Right renal pelvis (tissue), 4 donors: ENCODE measurements around the gene COPA. TPM values are rescaled to one million over a fixed set of nuclear protein-coding genes. Genes with fewer than 3 reads are reported as not detected.
"Not testable (repeated sequence)": the region's sequence is repeated elsewhere in the genome, so short reads cannot be mapped to it uniquely, and the experiment has no call there.

Experiments
- DNase-seq, 4 donors: peaks; one replicate each; pipeline ENCODE4 v3.0.0-alpha.2; 2013; ENCODE audit warnings: low read depth in 4 of 4, low spot score in 3 of 4, missing footprints in 1 of 4
- polyA plus RNA-seq, 4 donors: library from polyadenylated mRNA; unstranded; fragments of 120-200 nt; gene quantifications; one replicate each; pipeline ENCODE4 v1.2.1, GENCODE V29; 2013; ENCODE audit not compliant: insufficient read length in 4 of 4

COPA gene
- polyA plus RNA-seq = 100 to 1,000 TPM; 145 to 157 (median 153) TPM

DNA sequence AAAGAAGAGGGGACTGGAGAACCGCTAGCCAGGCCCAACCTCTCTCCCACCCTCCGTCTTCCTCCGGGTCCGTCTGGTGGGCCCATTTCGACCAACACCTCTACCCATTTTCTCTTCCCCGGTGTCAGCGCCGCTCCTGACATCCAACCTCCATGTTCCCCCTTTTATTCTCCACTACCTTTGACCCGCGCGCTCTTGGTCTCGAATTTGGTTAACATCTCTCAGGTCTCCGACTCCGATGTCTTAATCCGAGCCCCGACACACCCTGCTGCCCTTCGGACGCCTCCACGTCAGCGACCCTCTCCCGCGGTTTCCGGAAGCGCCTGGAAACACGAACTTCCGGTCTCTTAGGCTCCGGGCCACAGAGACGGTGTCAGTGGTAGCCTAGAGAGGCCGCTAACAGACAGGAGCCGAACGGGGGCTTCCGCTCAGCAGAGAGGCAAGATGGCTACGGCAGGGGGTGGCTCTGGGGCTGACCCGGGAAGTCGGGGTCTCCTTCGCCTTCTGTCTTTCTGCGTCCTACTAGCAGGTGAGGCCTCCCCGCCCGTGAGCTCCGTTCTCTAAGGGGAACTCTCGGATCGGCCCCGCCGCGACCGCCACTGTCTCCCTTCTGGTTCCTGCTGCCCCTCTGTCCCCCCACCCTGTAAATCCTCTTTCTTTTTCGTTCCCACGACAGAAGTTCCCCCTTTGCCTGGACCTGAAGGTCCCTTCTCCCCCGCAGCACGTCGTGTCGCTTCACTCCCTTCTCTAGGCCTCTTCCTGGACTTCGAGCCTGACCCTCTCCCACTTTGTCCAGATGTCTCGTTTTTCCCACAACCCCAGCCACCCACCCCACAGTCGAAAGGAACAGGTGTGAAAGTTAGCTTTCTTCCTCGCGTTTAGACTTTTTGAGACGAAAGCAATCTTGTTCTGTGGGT is at the start of gene COPA, which contains the start of gene NCSTN:
Gene COPA (minus strand): TSS at position 298 of the 917 bp plus-strand sequence. CDS start 80 bp downstream, at position 218.
Gene NCSTN (plus strand): TSS at position 431 of the 917 bp plus-strand sequence. CDS start 14 bp downstream, at position 445.
- peak; percentile 82 to 92 (median 91) for DNase-seq

DNA sequence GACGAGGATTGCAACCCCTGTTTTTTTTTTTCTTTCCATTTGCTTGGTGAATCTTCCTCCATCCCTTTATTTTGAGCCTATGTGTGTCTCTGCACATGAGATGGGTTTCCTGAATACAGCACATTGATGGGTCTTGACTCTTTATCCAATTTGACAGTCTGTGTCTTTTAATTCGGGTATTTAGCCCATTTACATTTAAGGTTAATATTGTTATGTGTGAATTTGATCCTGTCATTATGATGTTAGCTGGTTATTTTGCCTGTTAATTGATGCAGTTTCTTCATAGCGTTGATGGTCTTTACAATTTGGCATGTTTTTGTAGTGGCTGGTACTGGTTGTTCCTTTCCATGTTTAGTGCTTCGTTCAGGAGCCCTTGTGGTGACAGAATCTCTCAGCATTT is 45.4 kb upstream of the COPA start:
- not testable (repeated sequence) for DNase-seq

DNA sequence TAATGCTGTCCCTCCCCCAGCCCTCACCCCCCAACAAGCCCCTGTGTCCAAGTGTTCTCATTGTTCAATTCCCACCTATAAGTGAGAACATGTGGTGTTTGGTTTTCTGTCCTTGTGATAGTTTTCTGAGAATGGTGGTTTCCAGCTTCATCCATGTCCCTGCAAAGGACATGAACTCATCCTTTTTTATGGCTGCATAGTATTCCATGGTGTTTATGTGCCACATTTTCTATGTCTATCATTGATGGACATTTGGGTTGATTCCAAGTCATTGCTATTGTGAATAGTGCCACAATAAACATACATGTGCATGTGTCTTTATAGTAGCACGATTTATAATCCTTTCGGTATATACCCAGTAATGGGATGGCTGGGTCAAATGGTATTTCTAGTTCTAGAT is 41.8 kb upstream of the COPA start:
- not testable (repeated sequence) for DNase-seq

DNA sequence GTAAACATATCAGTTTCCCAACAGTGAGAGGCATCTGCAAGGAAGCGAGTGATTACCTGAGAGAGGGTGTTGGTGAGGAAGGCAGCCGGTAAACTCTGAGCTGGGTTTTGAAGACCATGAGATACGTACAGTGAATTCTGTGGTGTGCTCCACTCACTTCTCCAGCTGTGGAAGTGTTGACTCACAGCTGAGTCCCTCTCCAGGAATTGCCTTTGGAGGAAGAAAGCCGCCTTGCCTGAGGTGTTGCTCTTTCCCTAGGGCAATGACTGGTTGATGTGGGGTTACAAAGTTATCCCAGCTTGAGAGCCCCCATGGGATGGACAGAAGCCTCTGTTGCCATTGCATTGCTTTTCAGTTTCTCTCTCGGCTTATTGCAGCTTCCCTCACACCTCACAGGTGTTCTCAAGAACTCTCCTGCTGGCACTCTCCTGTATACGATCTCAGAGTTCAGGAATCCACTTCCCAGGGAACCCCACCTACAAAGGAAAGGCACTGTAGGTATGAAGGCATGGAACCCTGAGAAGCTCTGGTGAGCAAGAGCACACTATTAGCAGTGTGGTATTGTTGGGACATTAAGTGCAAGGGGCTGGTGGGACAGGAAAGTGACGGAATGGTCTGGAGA is 34.6 kb upstream of the COPA start:
- DNase-seq = no peak

DNA sequence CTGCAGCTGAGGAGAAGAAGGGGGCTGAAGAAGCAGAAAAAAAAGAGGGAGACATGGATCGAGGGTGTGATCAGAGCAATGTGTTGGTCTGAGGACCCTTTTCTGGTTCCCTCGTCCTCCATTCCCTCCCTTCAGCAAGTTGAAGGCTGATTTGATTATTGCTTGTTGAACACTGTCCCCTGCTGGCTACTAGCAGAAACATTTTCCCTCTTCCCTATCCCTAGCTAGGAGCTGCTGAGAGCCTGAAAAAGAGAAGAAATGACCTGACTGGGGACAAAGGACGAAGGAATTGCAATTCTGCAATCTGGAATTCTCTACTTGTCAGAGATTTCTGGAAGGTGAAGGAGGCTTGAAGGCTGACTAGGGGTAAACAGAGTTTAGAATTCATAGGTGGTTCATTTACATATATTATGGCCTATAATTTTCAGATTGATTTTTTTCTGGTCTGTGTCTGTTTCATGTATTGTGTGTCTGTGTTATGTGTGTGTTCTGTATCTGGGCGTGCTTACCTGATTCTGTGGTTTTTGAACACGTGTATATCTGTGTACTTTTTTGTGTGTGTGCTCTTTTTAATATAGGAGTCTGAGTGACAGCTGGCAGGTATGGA is 33.6 kb upstream of the COPA start:
- DNase-seq = peak in 2 of 4 donors; percentile 28 to 33

DNA sequence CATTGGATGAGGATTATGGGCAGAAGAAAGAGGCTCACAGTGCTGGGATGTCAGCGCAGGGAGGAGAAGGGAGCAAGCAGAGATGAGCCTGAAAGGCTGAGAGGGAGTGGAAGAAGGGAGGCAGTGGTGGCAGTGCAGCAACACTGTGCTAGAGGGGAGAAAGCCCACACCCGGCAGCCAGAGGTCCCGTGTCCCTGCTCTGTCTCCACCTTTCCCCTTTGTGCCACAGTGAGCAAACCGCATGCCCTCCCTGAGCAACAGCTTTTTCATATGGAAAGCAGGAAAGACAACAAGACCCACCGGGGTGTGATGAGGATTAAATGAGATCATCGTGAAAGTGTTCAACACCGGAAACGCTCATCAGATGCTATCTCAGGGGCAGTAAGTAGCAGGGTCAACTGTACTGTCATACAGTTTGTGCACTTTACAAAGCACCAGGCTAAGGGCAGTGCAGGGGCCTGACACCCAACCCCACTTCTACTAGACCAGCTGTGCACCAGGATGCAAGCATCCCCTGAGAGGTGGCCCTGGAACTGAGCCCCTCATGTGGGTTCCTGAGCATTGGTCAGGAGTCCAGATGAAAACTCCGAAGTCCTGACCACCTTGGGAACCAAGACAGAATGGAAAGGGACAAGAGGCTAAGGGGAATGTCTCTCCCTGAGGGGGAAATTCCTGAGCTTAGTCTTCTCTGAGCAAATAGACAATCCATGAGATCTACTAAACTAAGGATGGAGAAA is 32.9 kb upstream of the COPA start:
- no peak for DNase-seq

DNA sequence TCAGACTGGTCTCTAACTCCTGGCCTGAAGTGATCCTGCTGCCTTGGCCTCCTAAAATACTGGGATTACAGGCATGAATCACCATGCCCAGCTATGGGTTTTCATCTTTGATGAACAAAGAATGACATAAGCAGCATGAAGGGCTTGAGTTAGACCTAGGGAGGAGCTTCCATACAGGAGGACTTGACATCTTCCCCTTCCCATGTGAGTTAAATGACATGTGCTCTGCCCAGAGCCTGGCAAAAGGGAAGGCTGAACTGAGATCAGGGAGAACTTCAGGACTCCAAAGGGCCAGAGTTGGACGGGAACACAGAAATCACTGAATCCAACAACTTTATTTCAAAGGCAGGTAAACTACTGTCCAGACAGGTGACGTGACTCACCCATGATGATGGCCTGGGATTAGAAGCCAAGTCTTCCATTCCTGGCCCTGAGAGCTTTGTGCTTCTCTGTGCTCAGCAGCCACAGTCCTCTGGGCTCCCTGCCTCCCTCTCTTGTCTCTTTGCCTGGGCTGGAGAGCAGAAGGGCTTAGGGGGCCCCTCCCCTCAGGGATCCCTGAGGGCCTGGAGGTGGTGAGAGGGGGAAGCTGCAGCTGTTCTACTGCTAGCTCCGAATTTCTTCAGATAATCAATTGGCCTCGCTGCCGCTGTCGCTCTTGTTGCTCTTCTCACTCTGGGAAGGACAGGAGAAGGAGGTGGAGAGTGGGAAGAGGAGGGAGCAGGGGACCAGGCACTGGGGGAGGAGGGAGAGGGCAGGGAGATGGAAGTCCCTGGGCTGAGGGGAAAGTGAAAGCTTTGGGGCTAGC is 31.5 kb upstream of the COPA start:
- DNase-seq = no peak

DNA sequence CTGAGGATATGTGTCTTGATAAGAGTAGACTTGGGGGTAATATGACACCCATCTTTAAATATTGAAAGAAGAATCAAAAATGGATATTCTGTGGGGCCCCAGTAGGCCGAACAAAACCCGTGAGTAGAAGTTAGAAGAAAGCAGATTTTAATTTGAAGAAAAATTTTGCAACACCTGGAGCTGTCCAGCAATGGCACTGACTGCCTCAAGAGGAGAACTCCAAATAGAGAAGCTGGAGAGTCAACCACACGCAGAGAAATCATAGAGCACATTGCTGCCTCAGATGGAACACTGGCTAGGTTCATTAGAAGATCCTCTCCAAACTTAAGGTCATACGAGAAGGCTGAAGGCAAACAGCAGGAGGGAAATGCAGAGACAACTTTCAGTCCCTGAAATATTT is 30.6 kb upstream of the COPA start:
- no peak for DNase-seq

DNA sequence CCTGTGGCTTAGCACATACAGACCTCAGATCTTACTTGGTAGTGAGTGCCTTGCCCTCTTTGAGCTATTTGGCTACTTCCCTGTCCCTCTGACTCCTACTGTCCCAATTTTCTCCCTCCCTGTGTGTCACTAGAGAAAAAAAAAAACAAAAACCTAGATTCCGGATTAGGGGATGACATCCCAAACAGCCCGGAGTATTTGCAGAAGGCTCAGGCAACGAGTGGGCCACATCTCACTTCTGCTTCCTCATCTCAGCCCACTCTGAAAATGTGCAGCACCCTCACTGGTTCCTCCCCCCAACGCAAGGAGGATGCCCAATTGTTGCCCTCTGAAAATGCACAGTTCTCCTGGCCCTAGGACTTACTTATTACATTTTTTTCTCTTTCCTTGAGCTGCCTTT is 28.7 kb upstream of the COPA start:
- no peak for DNase-seq

DNA sequence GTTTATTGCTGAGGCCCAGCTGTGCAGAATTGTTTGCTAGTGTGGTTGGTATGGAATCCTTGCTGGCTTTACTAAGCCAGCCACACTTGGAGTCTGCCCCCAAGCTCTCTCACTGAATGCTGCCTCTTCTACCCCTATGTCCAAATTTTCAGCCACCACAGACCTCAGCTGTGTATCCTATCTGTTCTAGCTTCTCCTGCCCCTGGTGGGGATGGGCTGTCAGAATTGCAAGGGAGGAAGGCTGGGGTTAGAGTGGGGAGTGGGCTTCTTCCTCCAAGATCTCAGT is 28.2 kb upstream of the COPA start:
- DNase-seq = no peak

DNA sequence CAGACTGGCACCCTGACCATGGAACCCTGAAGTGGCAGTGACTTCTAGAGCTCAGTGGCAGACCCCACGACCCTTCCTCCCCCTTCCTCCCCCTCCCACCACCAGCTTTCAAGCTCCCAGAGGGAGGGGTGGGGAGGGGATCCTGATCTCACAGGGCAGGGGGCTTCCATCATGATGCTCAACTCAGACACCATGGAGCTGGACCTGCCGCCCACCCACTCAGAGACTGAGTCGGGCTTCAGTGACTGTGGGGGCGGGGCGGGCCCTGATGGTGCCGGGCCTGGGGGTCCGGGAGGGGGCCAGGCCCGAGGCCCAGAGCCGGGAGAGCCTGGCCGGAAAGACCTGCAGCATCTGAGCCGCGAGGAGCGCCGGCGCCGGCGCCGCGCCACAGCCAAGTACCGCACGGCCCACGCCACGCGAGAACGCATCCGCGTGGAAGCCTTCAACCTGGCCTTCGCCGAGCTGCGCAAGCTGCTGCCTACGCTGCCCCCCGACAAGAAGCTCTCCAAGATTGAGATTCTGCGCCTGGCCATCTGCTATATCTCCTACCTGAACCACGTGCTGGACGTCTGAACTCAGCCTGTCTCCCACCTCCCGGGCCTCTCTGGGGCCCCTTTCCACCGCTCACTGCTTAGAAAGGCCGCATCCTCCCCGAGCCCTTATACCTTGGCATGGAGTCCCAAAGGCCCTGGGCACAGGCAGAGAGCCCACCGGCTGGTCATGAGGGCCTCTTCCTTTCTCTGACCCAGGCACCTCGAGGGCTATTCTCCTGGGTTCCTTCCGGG is 27.7 kb upstream of the COPA start:
- no peak for DNase-seq

DNA sequence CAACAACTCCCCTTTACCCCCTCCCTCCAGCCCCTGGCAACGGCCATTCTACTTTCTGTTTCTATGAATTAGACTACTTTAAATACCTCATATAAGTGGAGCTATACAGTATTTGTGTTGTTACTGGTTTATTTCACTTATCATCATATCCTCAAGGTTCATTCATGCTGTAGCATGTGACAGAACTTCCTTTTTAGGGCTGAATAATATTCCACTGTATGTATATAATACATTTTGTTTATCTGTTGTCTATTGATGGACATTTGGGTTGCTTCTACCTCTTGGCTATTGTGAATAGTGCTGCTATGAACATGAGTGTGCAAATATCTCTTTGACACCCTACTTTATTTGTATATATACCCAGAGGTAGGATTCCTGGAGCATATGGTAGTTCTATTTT is 26.0 kb upstream of the COPA start:
- DNase-seq = no peak

DNA sequence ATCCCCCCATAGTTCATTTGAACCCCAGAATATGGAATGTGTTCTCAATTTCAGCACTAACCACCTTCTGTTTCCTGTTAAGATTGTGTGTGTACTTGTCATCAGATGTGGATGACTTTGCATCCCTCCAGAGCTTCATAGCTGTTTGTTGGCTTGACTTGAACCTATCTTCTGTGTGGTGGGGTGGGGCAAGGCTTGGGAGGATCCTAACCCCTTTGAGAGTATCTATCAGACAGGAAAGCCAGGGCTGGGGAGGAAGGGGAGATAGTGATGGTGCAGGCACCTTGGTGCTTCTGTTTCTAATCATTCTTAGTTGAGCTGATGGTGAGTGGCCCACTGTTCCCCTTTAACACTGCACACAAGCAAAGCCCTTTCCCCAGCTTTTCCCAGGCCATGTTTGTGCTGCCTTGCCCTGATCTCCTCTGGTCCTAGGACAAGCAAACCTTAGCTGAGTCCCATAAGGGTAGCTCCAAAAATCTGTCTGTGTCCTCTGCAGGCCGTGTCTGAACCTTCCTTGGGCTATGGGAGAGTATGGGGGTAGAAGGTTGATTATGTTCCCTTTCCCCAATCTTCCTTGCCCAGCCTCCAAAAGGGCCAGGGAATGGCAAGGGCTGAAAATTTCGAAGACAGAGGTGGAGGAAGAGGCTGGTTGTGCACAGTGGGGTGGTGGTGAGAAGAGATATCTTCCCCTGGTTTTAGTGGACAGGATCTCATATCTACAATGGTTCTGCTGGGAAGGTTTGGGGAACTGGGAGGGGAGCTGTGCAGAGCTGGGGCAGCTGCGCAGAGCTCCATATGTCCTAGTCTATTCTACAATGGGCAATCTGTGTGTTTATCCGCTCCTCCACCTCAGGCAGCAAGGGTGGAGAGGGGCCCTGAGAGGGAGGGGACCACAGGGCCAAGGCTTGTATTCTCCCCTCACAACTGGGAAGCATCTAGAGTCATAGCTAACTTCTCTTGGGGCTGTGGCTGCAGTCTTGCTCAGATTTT is 25.2 kb upstream of the COPA start:
- no peak for DNase-seq

DNA sequence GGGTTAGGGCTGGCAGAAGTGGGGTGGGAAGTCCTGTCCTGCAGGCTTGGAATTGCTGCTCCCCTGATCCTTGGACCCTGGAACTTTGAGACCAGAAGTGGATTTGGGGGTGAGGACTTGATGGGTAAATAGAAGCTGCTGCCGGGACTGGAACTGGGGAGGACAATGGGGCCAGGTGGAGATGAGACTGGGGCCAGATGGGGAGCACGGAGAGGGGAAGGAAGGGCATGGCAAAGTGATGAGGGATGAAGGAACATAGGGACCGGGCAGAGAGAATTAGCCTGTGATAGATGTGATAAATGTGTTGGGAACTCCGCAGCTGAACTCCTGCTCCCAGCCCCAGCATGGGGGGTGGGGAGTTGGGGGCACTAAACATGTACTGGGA is 24.5 kb upstream of the COPA start:
- no peak for DNase-seq

DNA sequence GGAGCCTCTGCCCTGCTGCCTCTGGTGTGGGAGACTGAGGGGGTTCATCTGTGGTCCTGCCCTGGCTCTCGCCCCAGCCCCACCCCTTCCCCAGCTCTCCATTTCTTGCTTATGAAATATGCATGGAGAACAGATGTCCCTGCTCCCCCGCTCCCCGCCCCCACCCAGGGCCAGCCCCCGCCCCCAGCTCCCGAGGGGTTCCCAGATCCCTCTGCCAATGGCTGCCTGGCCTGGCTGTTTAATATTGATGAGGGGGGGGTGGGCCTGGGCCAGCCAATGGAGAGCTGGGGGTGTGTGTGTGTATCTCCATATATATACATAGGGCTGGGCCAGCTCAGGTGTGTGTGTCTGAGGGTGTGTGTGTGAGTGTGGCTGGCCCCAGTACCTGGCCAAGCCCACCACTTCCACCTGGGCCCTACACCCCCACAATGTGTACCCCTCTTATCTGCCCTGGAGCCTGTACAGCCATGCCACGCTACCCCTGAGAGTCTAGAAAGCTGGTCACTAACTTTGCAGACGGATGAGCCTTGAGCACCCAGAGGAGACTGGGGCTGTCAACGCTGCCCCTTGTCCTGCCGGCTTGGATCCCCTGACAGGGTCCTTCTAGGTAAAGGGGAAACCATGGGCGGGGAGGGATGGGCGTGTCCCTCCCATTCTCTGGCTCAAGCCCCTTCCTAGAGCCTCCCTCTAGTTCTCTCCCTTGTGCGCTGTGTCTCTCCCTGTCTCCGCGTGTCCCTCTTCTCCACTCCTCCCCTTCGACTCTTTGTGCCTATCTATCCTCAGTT is 23.9 kb upstream of the COPA start, which contains the start of gene NHLH1:
Gene NHLH1 (plus strand): TSS at position 341 of the 785 bp plus-strand sequence. CDS start 3,661 bp downstream, outside the sequence.
- no peak for DNase-seq

DNA sequence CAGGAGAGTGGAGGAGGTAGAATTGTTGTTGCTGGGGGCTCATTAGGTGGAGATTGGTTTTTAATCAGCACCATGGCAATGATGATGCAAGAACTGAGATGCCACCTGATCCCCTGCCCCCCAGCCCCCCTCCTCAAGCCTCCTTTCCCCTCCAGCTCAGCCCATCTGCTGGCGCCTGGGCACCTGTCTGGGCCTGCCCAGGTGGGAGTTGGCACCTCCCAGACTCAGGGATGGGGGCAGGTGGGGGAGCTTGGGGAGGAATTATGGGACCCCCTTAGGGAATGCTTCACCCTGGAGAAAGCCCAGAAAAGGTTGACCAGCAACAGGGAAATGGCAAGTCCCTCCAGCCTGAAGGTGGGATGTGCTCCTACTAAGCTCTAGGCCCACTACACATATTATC is 22.3 kb upstream of the COPA start:
- no peak for DNase-seq
